Activated T-cell treated with anti-CD3 and anti-CD28 coated beads, Interleukin-2, amount 50 U/mL, for 48 hours (primary cell): ENCODE results near the gene PSENEN.
A peak's percentile ranks its signal among the peaks of the same experiment; 100 is the strongest.

Source experiments
- DNase-seq, 2 experiments: peaks; one replicate each; pipeline ENCODE4 v3.0.0-alpha.2; 2020

Gene PSENEN

GRCh38 chr19:35745328-35746086 lies at the start of gene PSENEN, which contains the start of gene U2AF1L4:
PSENEN (plus strand) TSS chr19:35745651; CDS start chr19:35745931, 280 bp downstream.
U2AF1L4 (minus strand) TSS chr19:35745418; CDS start chr19:35745391, 27 bp downstream.
- peak; percentile 94 to 96 for DNase-seq

GRCh38 chr19:35695895-35696422 lies 49.5 kb upstream of the PSENEN start:
- no peak for DNase-seq

- DNase-seq = peak in 1 of 2 experiments; percentile 39
These were observed 48.6 kb upstream of the PSENEN start for GRCh38 chr19:35696835-35697234.

GRCh38 chr19:35702223-35703012 lies 43.0 kb upstream of the PSENEN start:
- peak; percentile 93 to 95 for DNase-seq

- no peak for DNase-seq
These were observed 42.1 kb upstream of the PSENEN start for GRCh38 chr19:35703343-35703742.

GRCh38 chr19:35704218-35704617 lies 41.2 kb upstream of the PSENEN start, which contains the start of gene ZBTB32:
ZBTB32 (plus strand) TSS chr19:35704558; CDS start chr19:35714627, 10,069 bp downstream.
- DNase-seq = peak in 1 of 2 experiments; percentile 48

- no peak for DNase-seq
These were observed 37.1 kb upstream of the PSENEN start for GRCh38 chr19:35708391-35708790.

GRCh38 chr19:35710784-35711723 lies 34.4 kb upstream of the PSENEN start:
- peak; percentile 87 to 89 for DNase-seq

GRCh38 chr19:35712567-35713505 lies 32.6 kb upstream of the PSENEN start:
- peak; percentile 91 to 92 for DNase-seq

GRCh38 chr19:35713506-35713850 lies 32.0 kb upstream of the PSENEN start:
- no peak for DNase-seq

- DNase-seq = no peak
These were observed 31.5 kb upstream of the PSENEN start for GRCh38 chr19:35713904-35714495.

- peak in 1 of 2 experiments; percentile 63 for DNase-seq
These were observed 30.7 kb upstream of the PSENEN start for GRCh38 chr19:35714601-35715354.

GRCh38 chr19:35715355-35715809 lies 30.1 kb upstream of the PSENEN start:
- no peak for DNase-seq

GRCh38 chr19:35715981-35716800 lies 29.3 kb upstream of the PSENEN start:
- DNase-seq = peak; percentile 56

- peak; percentile 88 for DNase-seq
These were observed 28.4 kb upstream of the PSENEN start for GRCh38 chr19:35716801-35717664.

- DNase-seq = peak; percentile 95 to 97
These were observed 27.6 kb upstream of the PSENEN start, which contains the start of gene KMT2B for GRCh38 chr19:35717665-35718344. KMT2B (plus strand) TSS chr19:35718003; CDS start chr19:35718019, 16 bp downstream.
